Activated B cell treated with CpG ODN at 0.5 μM for 24 hours (primary cell): Measurements from ENCODE around the gene ANKFN1. TPM values are rescaled to one million over a fixed set of nuclear protein-coding genes. Genes with fewer than 3 reads are reported as not detected.
"Not testable (repeated sequence)": the region's sequence is repeated elsewhere in the genome, so short reads cannot be mapped to it uniquely, and the experiment has no call there.

Experiments used
- ATAC-seq: fragments of 200-7000 bp; cut with Tn5 transposase; one replicate; pipeline ENCODE4 v1.10.0; 2021; ENCODE audit warnings: low read depth, mild to moderate bottlenecking, moderate library complexity
- CTCF ChIA-PET: fragments of 350-600 bp; sonication (Branson Sonifier 250); formaldehyde crosslinking; loops from one replicate; lab custom pipeline; 2021; ENCODE audit warnings: antibody characterized with exemption; lab: Charles Lee
- POLR2A ChIA-PET: fragments of 350-600 bp; sonication (Branson Sonifier 250); formaldehyde crosslinking; loops from one replicate; lab custom pipeline; 2021; ENCODE audit warnings: antibody characterized with exemption; lab: Charles Lee
- DNase-seq: peaks from one replicate; pipeline ENCODE4 v3.0.0; 2022
- H3K27ac Mint-ChIP-seq: one replicate; pipeline ENCODE4 v1.8.0; 2020; ENCODE audit warnings: mixed read lengths
- H3K27me3 Mint-ChIP-seq: one replicate; pipeline ENCODE4 v1.8.0; 2021; ENCODE audit warnings: mixed read lengths
- H3K36me3 Mint-ChIP-seq: one replicate; pipeline ENCODE4 v1.8.0; 2021; ENCODE audit warnings: low read depth, mixed read lengths
- H3K4me1 Mint-ChIP-seq: one replicate; pipeline ENCODE4 v1.8.0; 2021; ENCODE audit warnings: mixed read lengths
- H3K4me3 Mint-ChIP-seq: one replicate; pipeline ENCODE4 v1.8.0; 2020; ENCODE audit warnings: mild to moderate bottlenecking, mixed read lengths
- H3K9me3 Mint-ChIP-seq: one replicate; pipeline ENCODE4 v1.8.0; 2020; ENCODE audit warnings: mixed read lengths
- CTCF ChIP-seq: fragments of 200-600 bp; IDR thresholded peaks from one replicate; pipeline ENCODE4 v1.8.0; 2022; ENCODE audit warnings: antibody characterized with exemption, mild to moderate bottlenecking
- intact Hi-C: fragments of 100-400 bp; cut with micrococcal nuclease; formaldehyde crosslinking; loops from one replicate; pipeline ENCODE4 v1.15.1; 2024
- total RNA-seq: library from RNA; stranded (reverse); gene quantifications from 2 replicates; pipeline ENCODE4 v1.2.3, GENCODE V29; 2022

The ANKFN1 gene
- total RNA-seq, 1 donor from 2014 or later, result not detected

GRCh38 chr17:56389356-56389755, 236.1 kb downstream of the ANKFN1 start:
- Mint-ChIP-seq H3K27me3 (no peaks in the 10 kb centered on the region), H3K4me1 (no peaks in the 10 kb centered on the region), H3K36me3 (no peaks in the 10 kb centered on the region), H3K9me3 (peaks cover 6% of the 10 kb centered on the region), H3K27ac (no peak overlapping the region), H3K4me3 (no peak overlapping the region)
- no peak for TF ChIP-seq CTCF
- ChIA-PET CTCF (no interaction called here), POLR2A (no interaction called here)
- intact Hi-C loops, result no loop called here
- ATAC-seq (no peak), DNase-seq (no peak)

- H3K36me3 Mint-ChIP-seq, result no peaks in the 10 kb centered on the region
- CTCF ChIA-PET, result no interaction called here
- no peak for TF ChIP-seq CTCF
Measured at GRCh38 chr17:56392321-56392720, 239.0 kb downstream of the ANKFN1 start.

GRCh38 chr17:56393156-56393555, 239.9 kb downstream of the ANKFN1 start:
- Mint-ChIP-seq H3K4me3 (no peak overlapping the region), H3K9me3 (peaks cover 3% of the 10 kb centered on the region), H3K27me3 (no peaks in the 10 kb centered on the region), H3K4me1 (no peaks in the 10 kb centered on the region), H3K27ac (no peak overlapping the region), H3K36me3 (no peaks in the 10 kb centered on the region)
- TF ChIP-seq CTCF, result no peak
- POLR2A ChIA-PET, result no interaction called here
- intact Hi-C loops, result no loop called here
- CTCF ChIA-PET, result no interaction called here
- no peak for DNase-seq
- ATAC-seq, result no peak

More at GRCh38 chr17:56392321-56392720, 239.0 kb downstream of the ANKFN1 start:
- DNase-seq, result no peak
- no peaks in the 10 kb centered on the region for H3K4me1 Mint-ChIP-seq
- intact Hi-C loops, result no loop called here
- no peak overlapping the region for H3K27ac Mint-ChIP-seq
- no peaks in the 10 kb centered on the region for H3K27me3 Mint-ChIP-seq
- H3K4me3 Mint-ChIP-seq, result no peak overlapping the region
- POLR2A ChIA-PET, result no interaction called here
- ATAC-seq, result no peak
- H3K9me3 Mint-ChIP-seq, result peaks cover 6% of the 10 kb centered on the region

GRCh38 chr17:56395787-56396186, 242.5 kb downstream of the ANKFN1 start:
- Mint-ChIP-seq H3K9me3 (peaks cover 3% of the 10 kb centered on the region), H3K4me1 (no peaks in the 10 kb centered on the region), H3K4me3 (no peak overlapping the region), H3K27me3 (no peaks in the 10 kb centered on the region), H3K36me3 (no peaks in the 10 kb centered on the region), H3K27ac (no peak overlapping the region)
- no peak for TF ChIP-seq CTCF
- ATAC-seq, result no peak
- DNase-seq, result no peak
- POLR2A ChIA-PET, result no interaction called here
- CTCF ChIA-PET, result no interaction called here
- intact Hi-C loops, result no loop called here

GRCh38 chr17:56407086-56407485, 253.8 kb downstream of the ANKFN1 start:
- CTCF ChIA-PET, result no interaction called here
- TF ChIP-seq CTCF, result no peak
- no peak for ATAC-seq
- Mint-ChIP-seq H3K4me3 (no peak overlapping the region), H3K27ac (no peak overlapping the region), H3K27me3 (peaks cover under 1% of the 10 kb centered on the region), H3K36me3 (no peaks in the 10 kb centered on the region), H3K4me1 (no peaks in the 10 kb centered on the region), H3K9me3 (peaks cover 4% of the 10 kb centered on the region)
- POLR2A ChIA-PET, result no interaction called here
- DNase-seq, result no peak
- intact Hi-C loops, result no loop called here

GRCh38 chr17:56412356-56412755, 259.1 kb downstream of the ANKFN1 start:
- DNase-seq, CTCF ChIA-PET, H3K4me1 Mint-ChIP-seq, ATAC-seq, intact Hi-C loops, H3K27me3 Mint-ChIP-seq, H3K27ac Mint-ChIP-seq, H3K4me3 Mint-ChIP-seq, H3K36me3 Mint-ChIP-seq: not testable (repeated sequence)
- POLR2A ChIA-PET, result interaction anchor here (0.6 kb wide), 1 partner anchor 562 kb away, joined by 3 read pairs; no protein-coding TSS in a partner anchor
- peaks cover 14% of the 10 kb centered on the region for H3K9me3 Mint-ChIP-seq
